ENCODE results near the gene ITGA1. TPM values are rescaled to one million over a fixed set of nuclear protein-coding genes. Genes with fewer than 3 reads are reported as not detected.
"Not testable (repeated sequence)": the region's sequence is repeated elsewhere in the genome, so short reads cannot be mapped to it uniquely, and the experiment has no call there.

Gene ITGA1
- polyA plus RNA-seq, 6 donors from 2014 or later = not detected

DNA sequence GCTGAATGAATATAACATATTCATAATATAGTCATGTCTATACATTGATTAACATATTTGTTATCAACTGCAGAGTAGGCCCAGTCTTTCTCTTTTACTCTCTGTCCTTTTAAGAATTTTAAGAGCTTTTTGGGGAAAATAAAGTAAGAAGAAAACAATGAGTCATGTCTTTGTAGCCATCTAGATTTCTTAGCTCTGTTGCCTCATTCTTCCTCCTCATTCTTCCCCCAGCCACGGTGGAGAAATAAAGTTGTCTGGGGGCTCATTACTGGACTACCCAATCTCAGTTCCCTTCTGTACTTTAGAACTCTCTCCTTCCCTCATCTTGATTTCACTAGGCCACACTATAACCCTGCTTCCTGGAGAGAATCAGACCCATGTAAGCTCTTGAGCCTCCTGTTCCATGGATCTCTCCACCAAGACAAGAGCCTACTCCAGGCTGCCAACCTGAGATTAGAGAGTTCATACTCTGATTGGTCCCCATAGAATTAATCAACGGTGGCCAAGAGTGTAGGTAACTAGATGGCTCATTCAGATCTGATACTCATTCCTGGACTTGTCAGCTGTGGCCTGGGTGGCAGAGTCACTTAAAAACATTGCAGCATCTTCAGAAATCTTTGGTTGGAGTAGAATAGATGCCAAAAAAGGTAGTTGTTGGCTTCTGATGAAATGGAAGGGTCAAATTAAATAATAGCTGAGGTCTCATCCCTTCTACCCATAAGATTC, 44.2 kb downstream of the ITGA1 start:
- Mint-ChIP-seq H3K36me3 (no peaks in the 10 kb centered on the region), H3K9me3 (peaks cover 0 to 18% (median 5%) of the 10 kb centered on the region in 7 donors), H3K4me1 (peaks cover 0 to 6% (median 0%) of the 10 kb centered on the region in 3 donors), H3K27me3 (peaks cover 9 to 13% (median 9%) of the 10 kb centered on the region in 3 donors), H3K27ac (no peak overlapping the region), H3K4me3 (no peak overlapping the region)
- no peak for DNase-seq
- ATAC-seq (ENCODE audit: low read depth in 2 of 2) = no peak

DNA sequence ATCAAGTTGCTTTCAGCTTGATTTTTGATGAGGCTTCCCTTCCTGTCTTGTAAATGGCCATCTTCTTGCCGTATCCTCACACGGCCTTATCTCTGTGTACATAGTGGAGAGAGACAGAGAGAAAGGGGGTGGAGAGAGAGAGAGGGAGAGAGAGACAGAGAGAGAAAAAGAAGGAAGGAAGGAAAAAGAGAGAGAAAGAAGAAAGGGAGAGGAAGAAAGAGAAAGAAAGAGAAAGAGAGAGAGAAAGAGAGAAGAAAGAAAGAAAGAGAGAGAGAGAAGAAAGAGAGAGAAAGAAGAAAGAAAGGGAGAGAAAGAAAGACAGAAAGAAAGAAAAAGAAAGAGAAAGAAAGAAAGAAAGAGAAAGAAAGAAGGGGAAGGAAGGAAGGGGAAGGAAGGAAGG, 46.6 kb downstream of the ITGA1 start:
- ATAC-seq (ENCODE audit: low read depth in 2 of 2) = no peak
- Mint-ChIP-seq H3K27me3 (peaks cover 8 to 9% (median 9%) of the 10 kb centered on the region in 3 donors), H3K9me3 (peaks cover 0 to 4% (median 0%) of the 10 kb centered on the region in 7 donors), H3K36me3 (no peaks in the 10 kb centered on the region), H3K4me3 (no peak overlapping the region), H3K4me1 (peaks cover 0 to 6% (median 0%) of the 10 kb centered on the region in 3 donors), H3K27ac (peak overlapping the region in 2 of 6 donors; percentile 39 to 51)
- no peak for DNase-seq

DNA sequence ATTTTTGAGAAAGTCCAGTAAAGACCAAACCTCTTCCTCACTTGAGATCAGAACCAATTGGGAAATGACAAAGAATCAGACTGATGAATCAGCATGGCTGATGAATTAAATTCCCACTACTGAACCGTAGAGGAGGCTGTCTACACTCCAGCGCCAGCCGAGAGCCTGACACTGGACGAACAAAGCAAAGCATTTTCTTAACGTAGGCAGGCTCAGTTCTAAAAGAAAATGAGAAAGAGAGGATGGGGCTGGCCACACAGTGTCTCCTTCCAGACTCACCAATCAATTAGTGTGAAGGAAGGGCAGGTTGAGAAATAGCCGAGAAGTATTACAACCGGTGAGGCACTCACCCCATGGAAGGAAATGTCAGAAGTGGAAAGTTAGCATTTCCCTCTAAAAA, 49.4 kb downstream of the ITGA1 start:
- Mint-ChIP-seq H3K27me3 (peaks cover 1 to 9% (median 8%) of the 10 kb centered on the region in 3 donors), H3K4me3 (no peak overlapping the region), H3K4me1 (peaks cover 0 to 6% (median 0%) of the 10 kb centered on the region in 3 donors), H3K36me3 (no peaks in the 10 kb centered on the region), H3K27ac (no peak overlapping the region), H3K9me3 (peaks cover 0 to 4% (median 0%) of the 10 kb centered on the region in 7 donors)
- DNase-seq = no peak
- no peak for ATAC-seq (ENCODE audit: low read depth in 2 of 2)

DNA sequence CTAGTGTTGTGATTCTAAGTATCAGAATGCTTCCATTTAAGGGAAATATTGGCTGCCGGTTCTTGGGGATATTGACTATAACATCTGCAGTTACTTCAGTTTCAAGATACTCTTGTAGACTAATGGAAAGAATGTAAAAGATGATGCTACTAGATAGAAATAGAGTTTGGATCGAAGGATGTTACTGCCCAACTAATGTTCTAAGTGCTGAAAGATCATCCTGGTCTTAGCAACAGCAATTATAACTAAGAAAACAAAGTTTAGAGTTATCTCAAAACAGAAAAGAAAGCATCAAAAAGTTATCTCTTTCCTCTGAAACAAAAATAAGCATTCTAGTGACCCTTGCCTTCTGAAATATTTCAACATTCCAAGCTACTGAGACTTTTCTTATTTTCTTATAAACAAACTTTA, 49.9 kb downstream of the ITGA1 start:
- DNase-seq (no peak), ATAC-seq (ENCODE audit: low read depth in 2 of 2) (no peak)
- Mint-ChIP-seq H3K4me3 (no peak overlapping the region), H3K4me1 (peaks cover 0 to 6% (median 0%) of the 10 kb centered on the region in 3 donors), H3K27ac (no peak overlapping the region), H3K36me3 (no peaks in the 10 kb centered on the region), H3K27me3 (peaks cover 0 to 9% (median 8%) of the 10 kb centered on the region in 3 donors), H3K9me3 (peaks cover 0 to 4% (median 0%) of the 10 kb centered on the region in 7 donors)

DNA sequence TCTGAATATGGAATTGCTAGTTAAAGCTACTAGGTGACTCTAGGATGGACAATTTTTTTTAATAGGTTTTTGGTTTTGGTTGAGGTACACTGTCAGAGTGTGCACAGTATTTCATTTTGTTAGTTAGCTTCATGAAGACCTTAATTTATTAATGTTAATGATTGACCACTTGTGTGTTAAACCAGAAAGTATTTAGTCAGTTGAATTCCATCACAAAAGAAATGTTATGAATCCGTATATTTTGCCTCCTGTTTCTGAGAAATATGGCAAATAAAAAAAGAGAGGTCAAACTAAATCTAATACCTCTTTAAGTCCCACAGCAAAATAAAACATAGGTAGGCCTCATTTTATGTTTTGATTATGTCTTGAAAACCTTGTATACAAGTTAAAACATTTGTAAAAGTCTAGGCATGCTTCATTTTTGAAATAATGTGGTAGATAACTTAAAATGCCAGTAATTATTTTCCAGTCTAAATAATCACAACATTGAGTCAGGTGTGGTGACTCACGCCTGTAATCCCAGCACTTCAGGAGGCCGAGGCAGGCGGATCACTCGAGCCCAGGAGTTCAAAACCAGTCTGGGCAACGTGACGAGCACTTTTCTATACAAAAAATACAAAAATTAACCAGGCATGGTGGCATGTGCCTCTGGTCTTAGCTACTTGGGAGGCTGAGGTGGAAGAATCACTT, 50.8 kb downstream of the ITGA1 start:
- H3K4me3 Mint-ChIP-seq = no peak overlapping the region
- peaks cover 0 to 9% (median 8%) of the 10 kb centered on the region in 3 donors for H3K27me3 Mint-ChIP-seq
- no peaks in the 10 kb centered on the region for H3K36me3 Mint-ChIP-seq
- H3K9me3 Mint-ChIP-seq = peaks cover 0 to 4% (median 0%) of the 10 kb centered on the region in 7 donors
- H3K4me1 Mint-ChIP-seq = peaks cover 0 to 6% (median 0%) of the 10 kb centered on the region in 3 donors
- ATAC-seq (ENCODE audit: low read depth in 2 of 2) (no peak), DNase-seq (no peak)
- no peak overlapping the region for H3K27ac Mint-ChIP-seq

DNA sequence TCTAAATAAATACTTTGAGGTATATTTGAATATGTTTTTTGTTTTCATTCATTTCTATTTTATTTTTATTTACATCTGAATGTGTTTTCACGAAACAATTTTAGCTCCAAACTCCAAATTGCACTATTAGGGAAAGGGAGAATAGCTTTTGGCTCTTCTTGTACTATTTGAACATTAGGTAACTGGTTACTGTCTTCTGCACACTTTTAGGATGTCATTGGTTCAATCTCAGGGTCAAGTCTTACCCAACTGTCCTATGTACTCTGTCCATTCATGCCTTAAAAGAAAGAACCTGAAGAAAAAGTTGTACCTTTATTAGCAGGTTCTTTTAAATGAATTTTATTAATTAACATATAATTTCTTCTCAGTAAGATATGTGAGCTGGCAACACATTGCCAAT, 51.6 kb downstream of the ITGA1 start:
- Mint-ChIP-seq H3K27ac (no peak overlapping the region), H3K4me3 (no peak overlapping the region), H3K4me1 (peaks cover 0 to 3% (median 0%) of the 10 kb centered on the region in 3 donors), H3K36me3 (no peaks in the 10 kb centered on the region), H3K9me3 (peaks cover 0 to 2% (median 0%) of the 10 kb centered on the region in 7 donors), H3K27me3 (peaks cover 5 to 7% (median 6%) of the 10 kb centered on the region in 3 donors)
- ATAC-seq (ENCODE audit: low read depth in 2 of 2) = no peak
- DNase-seq = no peak

DNA sequence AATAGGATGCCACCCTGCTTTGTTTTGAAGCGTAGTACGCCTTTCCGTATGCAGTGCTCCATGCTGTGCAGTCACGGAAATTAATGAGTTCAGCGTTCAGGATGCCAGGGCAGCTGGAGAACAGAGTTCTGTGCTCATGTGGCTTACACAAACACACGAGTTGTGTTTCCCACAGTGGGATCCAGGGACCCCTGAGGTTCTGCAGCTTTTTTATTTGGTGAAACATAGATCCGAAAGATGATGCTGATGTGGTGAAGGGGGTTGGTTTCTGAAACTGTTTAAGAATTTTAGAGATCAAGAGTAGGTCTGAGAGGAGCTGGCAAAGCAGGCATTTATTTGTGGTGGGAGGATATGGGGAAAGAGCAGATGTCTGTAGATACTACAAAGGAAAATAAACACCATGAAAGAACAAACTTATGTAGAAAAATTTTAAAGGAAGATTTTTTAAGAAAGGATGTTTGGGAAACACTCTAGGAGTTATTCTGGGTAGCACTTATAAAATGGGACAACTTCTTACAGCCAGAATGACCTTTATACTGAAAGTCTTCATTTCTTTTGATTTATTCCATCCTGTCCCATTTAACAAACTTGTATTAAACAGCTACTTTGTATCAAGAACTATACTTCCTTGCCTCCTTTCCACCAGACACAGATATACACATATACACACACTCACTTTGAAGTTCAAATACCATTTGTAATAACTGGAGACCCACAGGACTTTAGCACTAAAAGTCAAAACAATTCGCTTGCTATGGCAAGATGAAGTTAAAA, 52.7 kb downstream of the ITGA1 start:
- H3K27ac Mint-ChIP-seq = no peak overlapping the region

DNA sequence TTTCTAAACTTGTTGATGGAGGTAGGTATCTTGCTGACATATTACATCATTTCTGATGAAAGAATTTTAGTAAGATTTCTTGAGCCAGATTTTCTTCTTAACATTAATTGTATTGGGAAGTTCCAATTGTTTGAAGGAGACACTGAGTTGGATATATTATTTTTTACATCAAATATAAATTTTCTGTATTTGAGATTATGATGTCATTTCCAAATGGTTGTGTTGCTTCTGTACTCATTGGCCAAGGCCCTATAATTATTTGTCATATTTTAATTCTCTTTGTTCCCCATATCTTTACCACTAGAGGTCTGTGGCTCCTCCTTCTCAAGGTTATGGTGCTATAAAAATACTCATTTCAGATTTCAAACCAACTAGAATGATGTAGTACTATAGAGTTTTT, 53.4 kb downstream of the ITGA1 start:
- Mint-ChIP-seq H3K36me3 (no peaks in the 10 kb centered on the region), H3K9me3 (no peaks in the 10 kb centered on the region), H3K4me1 (no peaks in the 10 kb centered on the region), H3K27me3 (peaks cover 0 to 8% (median 7%) of the 10 kb centered on the region in 3 donors), H3K27ac (peak overlapping the region in 1 of 6 donors; percentile 12), H3K4me3 (no peak overlapping the region)
- ATAC-seq (ENCODE audit: low read depth in 2 of 2) (no peak), DNase-seq (no peak)

More for the DNA sequence above, 52.7 kb downstream of the ITGA1 start:
- no peaks in the 10 kb centered on the region for H3K4me1 Mint-ChIP-seq
- H3K36me3 Mint-ChIP-seq = no peaks in the 10 kb centered on the region
- H3K27me3 Mint-ChIP-seq = peaks cover 0 to 8% (median 2%) of the 10 kb centered on the region in 3 donors
- no peaks in the 10 kb centered on the region for H3K9me3 Mint-ChIP-seq
- no peak for DNase-seq
- ATAC-seq (ENCODE audit: low read depth in 2 of 2) = no peak
- no peak overlapping the region for H3K4me3 Mint-ChIP-seq

DNA sequence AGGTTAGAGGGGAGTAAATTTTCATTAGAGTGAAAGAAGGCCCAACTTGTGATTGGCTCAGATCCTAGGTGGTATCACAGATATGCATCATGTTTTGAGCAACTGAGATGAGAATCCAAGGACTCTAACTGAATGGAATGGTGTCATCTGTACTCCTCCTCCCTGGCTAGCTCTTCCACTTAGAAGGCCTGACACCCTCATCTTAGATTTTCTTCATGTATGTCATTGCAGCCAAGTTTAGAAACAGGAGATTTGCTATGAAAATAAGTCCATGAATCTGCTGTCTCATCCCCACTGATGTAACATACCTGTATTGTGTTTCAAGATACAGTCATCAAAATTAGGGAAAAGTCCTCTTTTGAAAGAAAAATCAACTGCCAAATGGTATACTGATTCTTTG, 54.4 kb downstream of the ITGA1 start:
- Mint-ChIP-seq H3K27ac (no peak overlapping the region), H3K36me3 (no peaks in the 10 kb centered on the region), H3K4me3 (no peak overlapping the region), H3K4me1 (no peaks in the 10 kb centered on the region), H3K9me3 (no peaks in the 10 kb centered on the region), H3K27me3 (peaks cover 0 to 8% (median 7%) of the 10 kb centered on the region in 3 donors)
- ATAC-seq (ENCODE audit: low read depth in 2 of 2) = no peak
- DNase-seq = no peak

DNA sequence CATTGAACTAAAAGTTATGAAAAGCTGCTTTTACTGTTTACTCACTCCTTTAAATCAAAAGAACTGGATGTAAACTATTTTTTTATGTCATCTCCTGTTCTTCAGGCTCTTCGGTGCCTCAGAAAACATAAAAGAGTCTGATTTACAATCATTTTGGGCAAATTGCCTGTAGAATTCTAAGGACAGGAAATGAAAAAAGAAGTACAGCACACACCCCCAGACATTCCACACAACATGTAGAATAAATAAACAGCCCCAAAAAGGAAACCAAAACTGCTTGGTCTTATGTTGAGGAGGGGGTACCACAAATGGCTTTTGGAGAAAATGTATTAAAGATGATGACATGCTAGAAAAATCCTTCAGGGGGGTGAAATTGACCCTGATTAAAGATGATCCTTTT, 57.2 kb downstream of the ITGA1 start:
- H3K9me3 Mint-ChIP-seq = peaks cover 0 to 7% (median 0%) of the 10 kb centered on the region in 7 donors
- H3K27me3 Mint-ChIP-seq = peaks cover 0 to 8% (median 7%) of the 10 kb centered on the region in 3 donors
- ATAC-seq (ENCODE audit: low read depth in 2 of 2) (no peak), DNase-seq (no peak)
- H3K4me1 Mint-ChIP-seq = no peaks in the 10 kb centered on the region
- no peak overlapping the region for H3K4me3 Mint-ChIP-seq
- H3K27ac Mint-ChIP-seq = no peak overlapping the region
- no peaks in the 10 kb centered on the region for H3K36me3 Mint-ChIP-seq

DNA sequence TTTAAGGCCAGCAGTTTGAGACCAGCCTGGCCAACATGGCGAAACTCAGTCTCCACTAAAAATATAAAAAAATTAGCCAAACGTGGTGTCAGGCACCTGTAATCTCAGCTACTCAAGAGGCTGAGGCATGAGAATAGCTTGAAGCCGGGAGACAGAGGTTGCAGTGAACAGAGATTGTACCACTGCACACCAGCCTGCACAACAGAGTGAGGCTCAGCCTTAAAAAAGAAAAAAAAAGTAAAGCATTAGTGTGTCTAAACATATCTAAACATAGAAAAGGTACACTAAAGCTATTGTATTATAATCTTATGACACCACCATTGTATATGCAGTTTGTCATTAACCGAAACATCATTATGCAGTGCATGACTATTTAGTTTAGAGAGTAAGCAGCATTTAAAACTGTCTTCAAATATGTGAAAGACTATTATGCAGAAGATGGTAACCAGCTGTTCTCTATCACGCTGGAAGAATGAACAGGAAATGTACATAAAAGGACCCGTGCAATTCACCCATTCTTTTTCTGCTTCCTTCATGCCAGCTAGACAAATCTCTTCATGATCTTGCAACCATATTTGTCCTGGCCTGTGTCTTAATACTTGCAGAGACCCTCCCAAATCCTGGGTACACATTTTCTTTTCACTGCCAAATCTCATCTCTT, 58.6 kb downstream of the ITGA1 start:
- Mint-ChIP-seq H3K36me3 (no peaks in the 10 kb centered on the region), H3K4me3 (no peak overlapping the region), H3K27ac (no peak overlapping the region), H3K4me1 (no peaks in the 10 kb centered on the region), H3K9me3 (peaks cover 0 to 7% (median 0%) of the 10 kb centered on the region in 7 donors), H3K27me3 (peaks cover 0 to 8% (median 7%) of the 10 kb centered on the region in 3 donors)
- ATAC-seq (ENCODE audit: low read depth in 2 of 2) = no peak
- DNase-seq = no peak

DNA sequence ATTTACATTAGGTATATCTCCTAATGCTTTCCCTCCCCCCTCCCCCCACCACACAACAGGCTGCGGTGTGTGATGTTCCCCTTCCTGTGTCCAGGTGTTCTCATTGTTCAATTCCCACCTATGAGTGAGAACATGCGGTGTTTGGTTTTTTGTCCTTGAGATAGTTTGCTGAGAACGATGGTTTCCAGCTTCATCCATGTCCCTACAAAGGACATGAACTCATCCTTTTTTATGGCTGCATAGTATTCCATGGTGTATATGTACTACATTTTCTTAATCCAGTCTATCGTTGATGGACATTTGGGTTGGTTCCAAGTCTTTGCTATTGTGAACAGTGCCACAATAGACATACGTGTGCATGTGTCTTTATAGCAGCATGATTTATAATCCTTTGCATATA, 61.0 kb downstream of the ITGA1 start:
- H3K4me1 Mint-ChIP-seq; H3K9me3 Mint-ChIP-seq; H3K4me3 Mint-ChIP-seq; H3K27ac Mint-ChIP-seq; ATAC-seq (ENCODE audit: low read depth in 2 of 2); H3K36me3 Mint-ChIP-seq; DNase-seq: not testable (repeated sequence)
- H3K27me3 Mint-ChIP-seq = peaks cover 0 to 13% (median 7%) of the 10 kb centered on the region in 3 donors

DNA sequence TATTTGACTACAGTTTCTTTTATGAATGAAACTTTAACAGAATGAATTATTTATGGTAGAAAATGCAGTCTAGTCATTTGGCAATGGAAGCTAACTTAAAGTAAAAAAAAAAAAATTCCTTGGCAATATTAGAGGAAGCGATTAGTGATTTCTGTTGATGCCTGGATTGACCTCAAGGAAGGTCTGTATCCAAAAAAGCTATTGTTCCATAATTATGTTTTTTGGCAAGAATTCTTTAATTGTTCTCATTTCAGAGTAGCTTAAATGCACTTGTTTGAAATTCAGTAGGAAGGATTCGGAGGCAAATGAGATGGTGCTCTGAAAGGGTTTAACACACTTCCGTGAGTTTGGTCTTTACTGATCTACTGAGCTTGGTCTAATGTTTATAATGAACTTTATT, 61.8 kb downstream of the ITGA1 start:
- Mint-ChIP-seq H3K27me3 (peaks cover 0 to 13% (median 0%) of the 10 kb centered on the region in 3 donors), H3K27ac (no peak overlapping the region), H3K4me3 (no peak overlapping the region), H3K4me1 (no peaks in the 10 kb centered on the region), H3K9me3 (peaks cover 0 to 7% (median 0%) of the 10 kb centered on the region in 7 donors), H3K36me3 (no peaks in the 10 kb centered on the region)
- ATAC-seq (ENCODE audit: low read depth in 2 of 2) (no peak), DNase-seq (no peak)

Measured in naive B cell (primary cell).